AG08395 (cell line): ENCODE data around the gene FOXD2.

Source experiments
- DNase-seq: peaks from one replicate; pipeline ENCODE4 v3.0.0; 2012; ENCODE audit warnings: mixed read lengths, low spot score

FOXD2 gene

GRCh38 chr1:47417170-47418044 lies 20.4 kb upstream of the FOXD2 start:
- no peak for DNase-seq

DNA sequence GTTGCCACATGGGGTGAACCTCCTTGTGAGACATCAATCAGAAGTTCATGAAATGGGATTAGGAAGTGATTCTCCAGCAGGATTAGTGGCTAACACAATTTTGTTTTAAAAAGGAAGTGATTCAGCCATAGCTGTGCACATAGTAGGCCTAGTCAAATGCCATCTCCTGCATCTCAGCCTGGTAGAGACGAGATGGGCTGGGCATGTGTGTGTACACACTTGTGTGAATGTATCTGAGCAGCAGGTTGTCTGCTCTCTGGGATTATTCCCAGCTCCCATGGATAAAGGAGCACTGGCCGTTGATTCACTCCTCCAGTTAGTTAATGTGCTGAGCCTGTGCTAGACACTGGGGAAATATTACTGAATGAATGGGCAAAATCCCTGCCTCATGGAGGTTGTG lies 19.7 kb upstream of the FOXD2 start:
- no peak for DNase-seq

DNA sequence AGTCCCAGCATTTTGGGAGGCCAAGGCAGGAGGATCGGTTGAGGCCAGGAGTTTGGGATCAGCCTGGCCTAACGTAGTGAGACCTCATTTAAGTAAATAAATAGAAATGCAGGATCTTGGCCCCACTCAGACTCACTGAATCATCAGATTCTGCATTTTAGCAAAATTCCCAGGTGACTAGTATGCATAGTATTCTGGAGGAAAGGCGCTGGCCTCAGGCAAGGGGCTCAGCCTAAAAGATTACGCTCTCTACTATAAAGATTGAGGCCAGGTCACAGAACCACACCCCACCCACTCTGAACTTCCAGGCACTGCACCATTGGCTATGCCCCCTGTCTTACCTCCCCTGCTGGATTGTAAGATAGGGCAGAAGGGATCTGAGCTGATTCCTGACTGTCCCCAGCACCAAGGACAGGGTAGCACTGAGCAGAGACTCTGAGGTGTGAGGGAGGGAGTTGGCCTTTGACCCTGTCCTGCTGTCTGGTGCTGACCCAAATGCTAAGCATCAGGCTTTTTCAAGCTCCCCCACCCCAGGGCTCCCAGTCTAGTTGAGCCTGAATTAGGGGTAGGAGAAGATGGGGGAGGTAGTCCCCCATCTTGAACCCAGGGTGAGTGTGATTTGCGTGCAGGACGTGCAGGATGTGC lies 19.0 kb upstream of the FOXD2 start:
- DNase-seq = no peak

DNA sequence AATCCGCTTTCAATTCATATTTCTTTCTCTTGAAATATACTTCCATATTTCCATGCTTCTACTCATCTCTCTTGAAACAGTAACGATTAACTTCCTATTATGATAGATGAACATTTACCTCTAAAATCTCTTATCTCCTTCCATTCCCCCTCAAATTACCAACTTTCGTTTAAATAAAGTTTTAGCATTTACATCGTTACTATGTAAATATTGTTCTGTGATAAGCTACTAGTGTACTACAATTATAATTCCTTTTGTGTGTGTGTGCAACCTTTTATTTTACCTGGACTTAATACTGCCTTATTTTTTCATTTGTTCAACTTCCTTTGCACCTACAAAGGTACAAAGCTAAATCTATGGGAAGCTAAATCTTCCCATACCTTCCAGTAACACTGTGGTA lies 17.3 kb upstream of the FOXD2 start:
- no peak for DNase-seq

- no peak for DNase-seq
These were observed 14.0 kb upstream of the FOXD2 start for GRCh38 chr1:47423872-47424271.

DNA sequence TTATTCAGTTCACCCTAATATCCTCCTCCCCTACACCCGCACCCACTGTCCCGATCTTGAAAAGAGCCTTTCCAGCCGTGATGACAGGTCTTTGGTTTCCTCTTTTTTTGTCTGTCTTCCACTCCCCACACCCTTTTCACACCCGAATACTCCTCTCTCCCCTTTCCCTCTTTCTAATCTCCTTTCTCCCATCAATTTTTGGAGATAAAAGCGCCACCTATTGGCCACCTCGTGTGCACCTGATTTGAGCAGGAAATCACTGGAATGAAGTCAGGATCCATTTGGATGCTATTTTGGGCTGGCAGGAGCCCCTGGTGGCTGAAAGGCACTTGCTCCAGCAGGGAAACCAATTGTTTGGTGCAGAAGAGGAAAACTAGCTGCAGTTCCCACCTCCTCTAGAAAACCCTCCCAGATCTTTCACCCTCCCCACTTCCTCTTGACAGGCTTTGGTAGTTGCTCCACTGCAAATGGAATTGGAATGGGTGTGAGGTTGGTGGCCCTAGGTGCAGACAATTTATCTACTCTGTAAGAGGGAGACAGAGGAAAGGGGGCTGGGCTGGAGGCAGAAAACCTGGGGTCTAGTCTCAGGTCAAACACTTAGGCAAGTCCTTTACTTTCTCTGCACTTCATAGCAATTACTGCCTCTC lies 13.4 kb upstream of the FOXD2 start:
- peak; percentile 78 for DNase-seq

GRCh38 chr1:47431534-47431933 lies 6.3 kb upstream of the FOXD2 start:
- peak; percentile 70 for DNase-seq

DNA sequence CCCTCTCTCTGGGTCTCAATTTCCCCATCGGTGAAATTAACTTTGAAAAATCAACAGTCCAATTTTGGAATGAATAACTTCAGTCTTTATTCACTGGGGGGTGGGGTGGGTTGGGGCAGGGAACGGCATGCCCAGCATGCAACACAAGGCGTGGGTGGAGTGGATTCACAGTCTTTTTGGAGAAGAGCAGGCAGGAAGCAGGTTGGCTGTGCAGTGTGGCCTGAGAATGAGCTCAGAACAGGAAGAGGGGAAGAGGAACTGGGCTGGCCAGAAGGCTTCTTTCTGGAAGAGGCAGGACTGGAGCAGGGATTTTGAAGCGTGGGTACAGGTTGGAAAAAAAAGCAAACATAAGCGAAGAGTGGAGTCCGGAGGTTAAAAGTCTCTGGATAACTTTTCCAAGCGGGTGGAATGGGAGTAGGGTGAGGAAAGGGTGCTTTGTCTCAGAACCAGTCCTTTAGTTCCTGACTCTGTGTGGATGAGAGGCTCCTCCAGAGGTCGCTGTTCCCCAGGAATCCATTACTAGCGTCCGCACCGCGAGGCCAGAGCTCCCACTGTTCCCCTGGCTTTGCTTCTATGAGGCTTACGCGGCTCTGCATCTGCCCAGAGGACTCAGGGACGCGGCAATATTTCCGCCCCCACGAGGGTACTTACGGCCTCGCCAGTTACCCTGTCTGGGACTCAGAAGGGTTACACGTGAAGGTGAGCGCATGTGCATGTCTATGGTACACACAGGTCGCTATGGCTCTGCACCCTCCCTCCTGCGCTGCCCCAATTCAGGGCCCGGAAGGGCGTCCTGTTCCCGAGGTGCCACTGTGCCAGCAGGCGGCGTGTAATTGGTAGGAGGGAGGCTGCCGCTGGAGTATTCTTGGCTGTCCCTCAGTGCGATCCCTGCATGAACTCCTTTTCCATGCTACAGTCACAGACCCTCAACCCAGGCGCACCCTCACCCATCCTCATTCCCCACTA lies 5.5 kb upstream of the FOXD2 start:
- DNase-seq = peak; percentile 83

GRCh38 chr1:47433037-47433421 lies 4.8 kb upstream of the FOXD2 start:
- DNase-seq = no peak

DNA sequence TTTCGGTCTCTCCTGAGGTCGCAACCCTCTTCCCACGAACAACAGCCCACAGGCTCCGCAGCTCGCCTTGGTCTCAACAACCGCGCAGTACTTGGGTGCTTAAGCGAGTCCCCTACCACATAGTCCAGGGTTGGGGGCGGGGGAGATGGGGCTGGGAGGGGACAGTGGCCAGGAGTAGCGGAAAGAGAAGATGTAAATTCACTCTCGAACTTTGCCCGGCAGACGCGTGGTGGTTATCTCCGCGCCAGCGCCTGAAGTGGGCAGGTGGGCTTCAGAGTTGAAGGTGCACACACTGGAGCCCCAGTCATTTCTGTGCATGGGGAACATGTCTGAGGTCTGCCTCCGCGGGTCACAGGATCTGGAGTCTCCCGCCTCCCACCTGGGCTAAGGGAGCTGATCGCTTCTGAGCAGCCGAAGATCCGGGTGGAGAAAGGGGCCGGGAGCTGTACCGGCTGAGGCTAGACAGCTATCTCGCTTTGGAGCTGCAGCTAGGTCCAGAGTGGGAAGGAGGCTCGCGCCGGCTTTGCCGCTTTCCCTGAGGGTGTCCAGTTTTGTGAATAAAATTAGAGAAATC lies 4.3 kb upstream of the FOXD2 start:
- DNase-seq = no peak

DNA sequence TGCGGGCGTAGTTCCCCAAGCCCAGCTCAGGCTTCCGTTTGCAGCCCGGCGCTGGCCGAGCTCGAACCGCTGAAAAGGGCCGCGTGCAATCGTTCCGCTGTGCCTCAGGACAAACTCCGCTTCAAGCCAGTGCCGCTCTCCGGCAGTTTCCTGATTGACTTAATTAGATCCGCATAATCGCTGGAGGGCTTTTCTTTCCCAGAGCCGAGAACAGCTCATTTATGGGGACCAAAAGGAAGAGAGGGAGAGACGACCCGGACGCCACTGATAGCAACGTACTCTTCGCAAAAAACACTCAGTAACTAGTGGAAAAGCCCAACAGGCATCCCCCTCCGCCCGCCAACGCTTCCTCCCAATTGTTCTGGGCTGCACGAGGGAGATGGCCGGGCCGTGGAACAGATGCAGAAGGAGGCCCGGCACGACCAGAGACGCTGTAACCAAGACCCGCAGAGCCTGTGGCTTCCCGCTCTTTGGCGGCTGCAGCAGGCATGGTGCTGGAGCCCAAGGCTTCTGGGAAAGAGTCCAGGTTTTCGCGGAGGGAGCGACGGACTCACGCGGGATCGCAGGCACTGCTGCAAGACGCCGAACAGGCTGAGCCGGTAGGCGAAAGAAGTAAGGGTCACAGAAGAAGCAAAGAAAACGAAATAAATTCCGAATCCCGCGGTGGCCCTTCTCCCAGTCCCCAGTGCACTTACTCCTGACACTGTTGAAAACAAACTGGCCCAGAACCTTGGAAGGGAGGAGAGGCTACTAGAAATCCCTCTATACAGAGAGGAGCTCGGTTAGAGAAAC lies 3.6 kb upstream of the FOXD2 start:
- peak; percentile 67 for DNase-seq

DNA sequence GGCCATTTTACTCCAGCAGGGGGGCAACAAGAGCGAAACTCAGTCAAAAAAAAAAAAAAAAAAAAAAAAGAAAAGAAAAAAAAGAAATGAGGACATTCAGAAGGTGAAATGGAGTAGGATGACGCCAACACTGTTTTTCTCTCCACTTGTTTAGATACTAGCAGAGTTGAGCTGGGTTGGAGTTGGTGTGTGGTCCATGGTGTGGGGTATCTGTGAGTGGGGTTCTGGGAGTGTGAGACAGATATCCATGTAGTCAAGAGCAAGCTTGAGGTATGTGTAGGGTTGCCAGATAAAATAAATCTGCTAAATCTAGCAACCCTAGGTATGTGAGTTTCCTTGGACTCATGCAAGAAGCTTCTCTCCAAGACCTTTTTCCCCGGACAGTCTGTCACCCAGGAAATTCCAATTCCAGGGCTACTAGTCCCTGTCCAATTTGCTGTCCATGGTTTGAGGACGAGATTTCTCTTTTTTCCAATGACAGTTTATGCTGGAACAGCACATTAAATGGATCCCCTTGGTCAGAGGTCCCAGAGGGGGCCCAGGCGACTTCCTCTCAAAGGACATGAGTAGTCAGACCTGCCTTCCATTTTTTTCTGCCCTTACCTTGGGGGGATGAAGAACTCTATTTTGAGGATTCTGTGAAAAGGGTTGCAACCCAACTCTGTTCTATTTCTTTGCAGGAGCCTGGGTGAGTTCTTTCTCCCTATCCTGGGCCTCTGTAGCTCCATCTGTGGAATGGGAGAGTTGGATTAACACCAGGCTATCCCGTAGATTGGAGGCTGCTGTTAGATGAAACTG lies 2.1 kb upstream of the FOXD2 start:
- DNase-seq = no peak

DNA sequence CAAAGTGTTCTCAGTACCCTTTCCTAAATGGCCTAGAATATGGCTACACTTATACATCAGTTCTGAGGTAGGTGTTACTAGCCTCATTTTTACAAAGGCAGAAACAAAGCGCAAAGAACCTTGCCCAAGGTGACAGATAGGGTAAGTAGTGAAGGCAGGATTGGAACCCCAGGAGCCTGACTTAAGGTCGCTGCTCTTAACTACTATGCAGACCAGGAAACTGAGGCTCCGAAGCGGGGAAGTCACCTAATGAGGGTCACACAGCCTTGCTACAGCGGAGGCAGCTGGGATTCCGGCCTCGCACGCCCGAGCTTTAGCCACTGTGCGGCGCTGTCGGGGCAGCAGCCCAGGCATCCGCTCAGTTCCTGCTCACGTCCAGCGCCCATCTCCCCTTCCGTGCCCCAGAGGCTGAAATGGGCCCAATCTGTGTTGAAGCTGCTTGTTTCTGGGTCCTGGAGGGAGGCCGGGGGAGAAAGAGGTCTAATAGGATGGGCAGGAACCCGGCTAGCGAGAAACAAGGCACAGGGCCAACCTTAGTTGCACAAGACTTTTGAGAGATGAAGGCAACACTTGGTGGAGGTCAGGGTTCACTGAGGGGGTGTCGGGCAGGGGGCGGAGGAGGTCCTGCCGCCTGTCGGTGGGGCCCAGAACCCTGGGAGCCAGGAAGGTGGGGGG lies 1.4 kb upstream of the FOXD2 start:
- DNase-seq = peak; percentile 83

DNA sequence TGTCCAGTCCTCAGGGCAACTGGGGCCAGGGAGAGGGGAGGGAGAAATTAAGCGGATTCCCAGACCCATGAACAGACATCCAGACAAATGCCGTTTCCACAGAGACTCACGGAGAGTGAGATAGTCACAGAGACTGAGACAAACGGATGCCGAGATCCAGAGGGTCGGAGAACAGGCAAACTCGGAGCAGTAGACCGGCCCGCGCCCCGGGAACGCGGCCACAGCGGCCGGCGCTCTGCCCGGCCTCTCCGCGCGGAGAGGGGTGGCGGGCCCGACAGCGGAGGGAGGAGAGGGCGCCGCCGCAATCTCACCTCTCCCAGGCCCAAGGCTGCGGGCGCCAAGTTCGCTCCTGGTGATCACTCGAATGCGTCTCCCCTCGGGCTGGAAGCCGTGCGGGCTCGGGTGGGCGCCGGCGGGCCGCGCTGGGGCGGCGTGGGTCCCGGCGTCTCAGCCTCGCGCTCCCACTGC lies 831 bp upstream of the FOXD2 start:
- no peak for DNase-seq

DNA sequence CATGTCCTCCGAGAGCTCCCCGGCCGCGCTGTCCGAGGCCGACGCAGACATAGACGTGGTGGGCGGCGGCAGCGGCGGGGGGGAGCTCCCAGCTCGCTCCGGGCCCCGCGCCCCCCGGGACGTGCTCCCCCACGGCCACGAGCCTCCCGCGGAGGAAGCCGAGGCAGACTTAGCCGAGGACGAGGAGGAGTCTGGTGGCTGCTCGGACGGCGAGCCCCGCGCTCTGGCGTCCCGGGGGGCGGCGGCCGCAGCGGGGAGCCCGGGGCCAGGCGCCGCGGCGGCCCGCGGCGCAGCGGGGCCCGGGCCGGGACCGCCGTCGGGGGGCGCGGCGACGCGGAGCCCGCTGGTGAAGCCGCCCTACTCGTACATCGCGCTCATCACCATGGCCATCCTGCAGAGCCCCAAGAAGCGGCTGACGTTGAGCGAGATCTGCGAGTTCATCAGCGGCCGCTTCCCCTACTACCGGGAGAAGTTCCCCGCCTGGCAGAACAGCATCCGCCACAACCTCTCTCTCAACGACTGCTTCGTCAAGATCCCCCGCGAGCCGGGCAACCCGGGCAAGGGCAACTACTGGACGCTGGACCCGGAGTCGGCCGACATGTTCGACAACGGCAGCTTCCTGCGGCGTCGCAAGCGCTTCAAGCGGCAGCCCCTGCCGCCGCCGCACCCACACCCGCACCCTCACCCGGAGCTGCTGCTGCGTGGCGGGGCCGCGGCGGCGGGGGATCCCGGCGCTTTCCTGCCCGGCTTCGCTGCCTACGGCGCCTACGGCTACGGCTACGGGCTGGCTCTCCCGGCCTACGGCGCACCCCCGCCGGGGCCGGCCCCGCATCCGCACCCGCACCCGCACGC lies 547 bp downstream of the FOXD2 start:
- DNase-seq = no peak

DNA sequence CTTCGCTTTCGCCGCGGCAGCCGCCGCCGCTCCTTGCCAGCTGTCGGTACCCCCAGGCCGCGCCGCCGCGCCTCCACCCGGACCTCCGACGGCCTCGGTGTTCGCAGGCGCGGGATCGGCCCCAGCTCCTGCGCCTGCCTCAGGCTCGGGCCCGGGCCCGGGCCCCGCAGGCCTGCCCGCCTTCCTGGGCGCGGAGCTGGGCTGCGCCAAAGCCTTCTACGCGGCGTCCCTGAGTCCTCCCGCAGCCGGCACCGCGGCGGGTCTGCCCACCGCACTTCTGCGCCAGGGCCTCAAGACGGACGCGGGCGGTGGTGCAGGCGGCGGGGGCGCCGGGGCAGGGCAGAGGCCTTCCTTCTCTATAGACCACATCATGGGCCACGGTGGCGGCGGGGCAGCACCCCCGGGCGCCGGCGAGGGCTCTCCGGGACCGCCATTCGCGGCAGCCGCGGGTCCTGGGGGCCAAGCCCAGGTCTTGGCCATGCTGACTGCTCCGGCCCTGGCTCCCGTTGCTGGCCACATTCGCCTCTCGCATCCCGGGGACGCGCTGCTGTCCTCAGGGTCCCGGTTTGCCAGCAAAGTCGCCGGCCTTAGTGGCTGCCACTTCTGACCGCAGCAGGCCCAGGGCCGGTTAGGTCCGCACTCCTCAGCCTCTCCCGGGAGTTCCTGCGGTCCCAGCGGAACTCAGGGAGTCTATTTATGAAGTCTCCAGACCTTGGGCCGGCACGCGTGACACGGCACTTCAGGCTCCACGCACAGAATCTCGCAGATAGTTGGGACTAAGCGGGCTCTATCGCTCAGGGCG lies 1.4 kb downstream of the FOXD2 start:
- DNase-seq = no peak

- DNase-seq = no peak
These were observed 2.2 kb downstream of the FOXD2 start for GRCh38 chr1:47439819-47440598.
